HG02623 (cell line): ENCODE measurements around the gene IQGAP1.
"Not testable (repeated sequence)": the region's sequence is repeated elsewhere in the genome, so short reads cannot be mapped to it uniquely, and the experiment has no call there.

Experiments
- ATAC-seq: cut with Tn5 transposase; IDR thresholded peaks from one replicate; pipeline ENCODE4 v1.9.1; 2021; ENCODE audit warnings: moderate library complexity; ENCODE audit not compliant: unreplicated experiment

The IQGAP1 gene

DNA sequence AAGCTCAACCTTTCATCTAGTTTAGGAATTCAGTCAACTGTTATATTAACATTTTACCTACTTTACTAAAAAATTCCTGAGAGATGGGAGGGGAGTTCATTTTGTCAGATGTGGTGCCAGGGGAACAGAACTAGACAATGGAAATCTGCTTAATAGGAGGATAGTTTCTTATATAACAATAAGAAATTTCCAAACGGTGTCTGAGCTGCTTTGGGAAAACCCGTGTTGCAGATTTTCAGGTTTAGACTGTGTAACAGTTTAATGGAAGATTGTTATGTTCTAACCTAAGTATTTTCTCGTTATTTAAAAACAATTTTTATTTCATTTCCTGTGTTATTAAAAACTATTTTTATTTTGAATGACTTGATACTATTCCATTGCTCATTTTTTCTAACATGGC, 19.3 kb downstream of the IQGAP1 start:
- ATAC-seq: no peak

DNA sequence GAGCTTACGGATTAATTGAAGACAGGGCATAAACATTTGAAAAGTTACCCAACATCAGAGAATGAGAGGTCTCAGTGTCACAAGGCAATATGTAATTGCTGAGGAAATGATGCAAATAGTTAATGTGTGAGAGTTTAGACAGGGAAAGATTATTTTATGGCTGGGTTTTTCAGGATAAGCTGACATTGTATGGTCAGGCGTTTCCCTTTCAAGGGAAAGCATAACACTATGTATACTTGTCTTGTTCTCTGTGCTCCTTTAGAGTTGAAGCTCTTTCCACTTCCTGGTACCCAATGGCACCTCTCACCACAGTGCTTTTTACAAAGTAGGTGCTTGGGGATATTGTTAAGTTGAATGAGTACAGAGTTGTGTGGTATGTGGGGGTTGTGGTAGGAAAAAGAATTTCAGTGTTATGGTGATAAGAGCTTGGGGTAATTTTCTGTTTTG, 19.9 kb downstream of the IQGAP1 start:
- ATAC-seq: no peak

DNA sequence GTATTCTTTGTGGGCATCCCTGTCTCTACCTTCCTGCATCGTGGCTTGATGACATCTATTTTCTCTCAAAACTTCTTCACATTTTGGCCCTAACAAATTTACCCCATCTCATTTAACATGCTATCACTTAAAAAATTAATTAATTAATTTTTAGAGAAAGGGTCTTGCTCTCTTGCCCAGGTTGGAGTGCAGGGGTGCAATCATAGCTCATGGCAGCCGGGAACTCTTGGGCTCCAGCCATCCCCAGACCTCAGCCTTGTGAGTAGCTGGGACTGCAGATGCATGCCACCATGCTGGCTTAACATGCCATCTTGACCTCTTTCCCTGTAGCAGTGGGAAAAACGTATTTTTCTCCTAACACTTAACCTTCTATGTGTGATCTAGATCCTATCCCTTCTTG, 20.6 kb downstream of the IQGAP1 start:
- ATAC-seq: no peak

DNA sequence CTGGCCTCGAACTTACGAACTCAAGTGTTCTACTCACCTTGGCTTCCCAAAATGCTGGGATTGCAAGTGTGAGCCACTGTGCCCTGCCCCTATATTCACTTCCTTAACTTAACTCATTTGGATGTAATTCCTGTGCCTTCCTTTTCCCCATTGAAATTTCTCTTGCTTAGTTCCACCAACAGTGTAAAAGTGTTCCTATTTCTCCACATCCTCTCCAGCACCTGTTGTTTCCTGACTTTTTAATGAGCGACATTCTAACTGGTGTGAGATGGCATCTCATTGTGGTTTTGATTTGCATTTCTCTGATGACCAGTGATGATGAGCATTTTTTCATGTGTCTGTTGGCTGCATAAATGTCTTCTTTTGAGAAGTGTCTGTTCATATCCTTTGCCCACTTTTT, 21.5 kb downstream of the IQGAP1 start:
- ATAC-seq: not testable (repeated sequence)

DNA sequence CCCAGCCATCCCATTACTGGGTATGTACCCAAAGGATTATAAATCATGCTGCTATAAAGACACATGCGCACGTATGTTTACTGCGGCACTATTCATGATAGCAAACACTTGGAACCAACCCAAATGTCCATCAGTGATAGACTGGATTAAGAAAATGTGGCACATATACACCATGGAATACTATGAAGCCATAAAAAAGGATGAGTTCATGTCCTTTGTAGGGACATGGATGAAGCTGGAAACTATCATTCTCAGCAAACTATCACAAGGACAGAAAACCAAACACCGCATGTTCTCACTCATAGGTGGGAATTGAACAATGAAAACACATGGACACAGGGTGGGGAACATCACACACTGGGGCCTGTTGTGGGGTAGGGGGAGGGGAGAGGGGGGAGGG, 22.3 kb downstream of the IQGAP1 start:
- not testable (repeated sequence) for ATAC-seq

DNA sequence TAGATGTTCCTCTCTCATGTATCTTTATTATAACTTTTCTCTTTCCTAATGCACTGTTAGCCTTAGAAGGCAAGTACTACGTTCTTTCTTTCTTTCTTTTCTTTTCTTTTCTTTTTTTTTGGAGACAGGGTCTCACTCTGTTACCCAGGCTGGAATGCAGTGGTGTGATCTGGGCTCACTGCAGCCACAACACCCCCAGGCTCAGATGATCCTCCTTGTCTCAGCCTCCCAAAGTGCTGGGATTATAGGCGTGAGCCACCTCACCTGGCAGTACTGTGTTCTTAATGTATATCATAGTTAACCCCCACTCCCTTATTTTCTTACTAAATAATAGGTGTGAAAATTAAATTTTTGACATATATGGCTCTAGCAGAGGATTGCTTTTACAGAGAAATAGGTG, 23.1 kb downstream of the IQGAP1 start:
- ATAC-seq: no peak

DNA sequence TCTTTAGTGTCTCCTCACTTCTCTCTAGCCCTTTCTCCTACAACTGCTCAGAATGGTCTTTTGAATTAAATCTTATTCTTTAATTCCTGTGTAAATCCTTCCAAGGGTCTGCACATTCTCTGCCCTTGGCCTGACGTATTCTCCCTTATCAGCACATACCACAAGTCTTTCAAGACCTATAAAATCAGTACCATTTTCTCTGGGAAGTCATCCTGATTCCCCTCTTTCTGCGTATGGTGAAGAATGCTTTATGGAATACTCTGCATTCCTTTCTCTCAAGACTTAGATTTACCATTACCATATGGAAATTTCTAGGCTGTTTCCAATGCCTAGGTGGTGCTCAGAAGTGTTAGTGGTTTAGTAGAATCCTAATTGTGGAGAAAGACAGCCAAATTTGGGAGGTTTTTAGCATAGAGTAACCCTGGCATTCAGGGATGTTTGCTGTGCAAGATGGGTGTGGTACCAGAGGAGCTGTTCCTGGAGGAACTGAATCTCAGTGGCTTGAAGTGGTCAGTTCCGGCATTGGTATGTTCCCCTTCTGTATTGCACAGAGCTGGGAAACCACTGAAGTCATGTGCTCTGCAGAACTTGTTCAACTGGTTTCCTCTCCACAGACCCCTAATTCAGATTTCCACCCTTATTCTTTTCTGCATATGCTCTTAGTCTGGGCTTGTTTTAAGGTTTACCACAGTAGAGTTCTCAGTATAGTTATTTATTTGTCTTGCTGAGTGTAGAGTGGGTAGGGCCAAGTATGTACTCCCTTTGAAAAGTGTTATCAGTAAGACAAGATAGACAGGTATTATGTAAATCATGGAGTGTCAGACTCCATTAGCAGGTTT, 24.5 kb downstream of the IQGAP1 start:
- ATAC-seq: peak; percentile 82

DNA sequence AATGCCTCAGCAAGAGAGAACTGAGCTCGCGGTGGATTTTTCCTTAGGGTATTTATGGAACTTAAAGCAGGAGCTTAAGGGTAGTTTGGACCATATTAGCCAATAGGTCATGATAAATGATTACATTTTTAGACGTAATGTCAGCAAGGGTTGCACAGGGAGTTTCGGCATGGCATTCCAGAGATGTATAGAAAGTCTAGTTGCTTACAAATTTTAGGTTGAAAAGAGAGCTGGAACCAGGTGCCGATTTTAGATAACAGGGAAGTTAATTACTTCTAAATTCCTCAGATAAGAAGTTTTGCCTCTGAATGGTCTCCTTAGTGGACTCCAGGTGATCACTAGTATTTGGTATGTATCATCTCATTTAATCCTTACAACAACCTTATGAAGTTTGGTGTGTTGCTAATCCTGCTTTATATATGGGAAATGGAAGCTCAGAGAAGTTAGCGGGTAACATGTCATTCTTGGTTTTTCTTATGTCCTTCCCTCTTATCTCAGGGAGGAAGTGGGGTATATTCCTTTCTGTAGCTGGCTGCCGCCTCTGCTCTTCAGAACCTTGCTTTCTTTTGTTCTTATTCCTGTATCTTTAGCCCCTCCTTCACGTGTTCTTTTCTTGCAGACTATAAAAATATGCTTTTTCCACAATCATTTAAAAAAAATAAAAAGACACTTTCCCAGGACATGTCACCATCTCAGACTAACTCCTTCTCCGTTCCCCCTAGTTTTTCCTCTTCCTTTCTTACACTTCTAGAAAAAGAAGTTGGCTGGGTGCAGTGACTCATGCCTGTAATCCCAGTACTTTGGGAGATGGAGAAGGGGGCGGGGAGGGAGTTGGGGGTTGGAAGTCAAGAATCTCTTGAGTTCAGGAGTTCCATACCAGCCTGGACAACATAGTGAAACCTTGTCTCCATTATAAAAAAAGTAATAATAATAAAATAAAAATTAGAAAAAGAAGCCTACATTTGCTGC, 25.7 kb downstream of the IQGAP1 start:
- no peak for ATAC-seq

DNA sequence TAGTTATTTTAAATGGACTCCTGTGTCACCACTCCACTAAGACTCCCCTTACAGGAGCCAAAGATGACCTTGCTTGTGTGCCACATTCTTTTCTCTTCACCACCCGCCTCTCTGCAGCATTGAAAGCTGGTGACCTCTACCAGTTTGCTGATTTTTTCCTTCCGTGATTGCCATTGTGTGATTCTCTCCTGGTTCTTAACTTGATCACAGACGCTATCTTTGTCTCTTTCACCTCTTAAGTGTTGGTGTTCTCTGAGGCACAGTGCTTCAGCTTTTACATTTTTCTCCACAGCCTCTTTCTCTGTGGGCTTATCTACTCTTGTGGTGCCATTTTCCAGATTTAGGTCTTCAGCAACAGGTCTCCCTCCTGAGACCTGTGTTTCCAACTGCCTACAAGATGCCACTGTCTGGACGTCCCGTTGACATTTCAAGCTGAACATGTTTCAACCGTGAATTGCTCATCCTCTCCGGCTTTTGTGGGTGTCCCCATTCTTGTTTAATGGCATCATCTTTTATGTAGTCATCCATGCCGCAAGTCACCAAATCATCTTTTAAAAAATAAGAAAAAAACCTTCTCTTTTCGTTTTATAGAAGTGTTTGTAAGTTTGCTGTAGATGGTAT, 26.5 kb downstream of the IQGAP1 start:
- no peak for ATAC-seq

DNA sequence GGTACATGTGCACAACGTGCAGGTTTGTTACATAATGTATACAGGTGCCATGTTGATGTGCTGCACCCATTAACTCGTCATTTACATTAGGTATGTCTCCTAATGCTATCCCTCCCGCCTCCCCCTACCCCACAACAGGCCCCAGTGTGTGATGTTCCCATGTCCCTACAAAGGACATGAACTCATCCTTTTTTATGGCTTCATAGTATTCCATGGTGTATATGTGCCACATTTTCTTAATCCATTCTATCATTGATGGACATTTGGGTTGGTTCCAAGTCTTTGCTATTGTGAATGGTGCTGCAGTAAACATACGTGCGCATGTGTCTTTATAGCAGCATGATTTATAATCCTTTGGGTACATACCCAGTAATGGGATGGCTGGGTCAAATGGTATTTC, 28.0 kb downstream of the IQGAP1 start:
- not testable (repeated sequence) for ATAC-seq

DNA sequence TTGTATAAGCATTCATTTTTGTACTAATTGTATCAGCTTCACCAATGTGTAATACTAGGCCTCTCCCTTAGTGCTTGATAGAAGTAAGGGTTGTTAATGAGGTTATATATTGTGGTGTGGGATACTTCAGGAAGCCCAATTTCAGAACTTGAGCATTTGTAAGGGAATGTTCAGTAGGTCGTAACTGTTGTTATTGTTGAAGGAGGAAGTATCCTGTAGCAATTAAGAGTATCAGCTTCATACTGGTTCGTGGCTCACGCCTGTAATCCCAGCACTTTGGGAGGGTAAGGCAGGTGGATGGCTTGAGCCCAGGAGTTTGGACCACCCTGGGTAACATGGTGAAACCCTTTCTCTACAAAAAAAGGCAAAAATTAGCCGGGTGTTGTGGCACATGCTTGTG, 30.6 kb downstream of the IQGAP1 start:
- ATAC-seq: no peak

DNA sequence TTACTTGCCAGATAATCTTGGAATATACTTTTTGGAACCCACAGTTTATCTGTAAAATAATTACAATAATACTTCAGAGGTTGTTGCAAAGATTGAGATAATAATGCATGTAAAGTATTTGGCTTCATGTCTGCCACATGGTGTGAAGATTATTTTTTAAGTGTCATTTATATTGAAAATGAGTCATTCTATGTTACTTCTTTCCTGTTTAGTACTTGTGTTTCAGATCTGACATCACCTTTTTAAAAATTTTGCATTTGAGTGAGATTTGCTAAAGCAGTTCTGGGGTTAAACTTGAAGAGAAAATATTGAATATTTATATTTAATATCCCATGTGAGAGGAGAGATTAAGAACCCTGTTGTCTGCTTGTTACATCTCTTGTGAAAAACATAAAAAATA, 31.2 kb downstream of the IQGAP1 start:
- ATAC-seq: no peak

DNA sequence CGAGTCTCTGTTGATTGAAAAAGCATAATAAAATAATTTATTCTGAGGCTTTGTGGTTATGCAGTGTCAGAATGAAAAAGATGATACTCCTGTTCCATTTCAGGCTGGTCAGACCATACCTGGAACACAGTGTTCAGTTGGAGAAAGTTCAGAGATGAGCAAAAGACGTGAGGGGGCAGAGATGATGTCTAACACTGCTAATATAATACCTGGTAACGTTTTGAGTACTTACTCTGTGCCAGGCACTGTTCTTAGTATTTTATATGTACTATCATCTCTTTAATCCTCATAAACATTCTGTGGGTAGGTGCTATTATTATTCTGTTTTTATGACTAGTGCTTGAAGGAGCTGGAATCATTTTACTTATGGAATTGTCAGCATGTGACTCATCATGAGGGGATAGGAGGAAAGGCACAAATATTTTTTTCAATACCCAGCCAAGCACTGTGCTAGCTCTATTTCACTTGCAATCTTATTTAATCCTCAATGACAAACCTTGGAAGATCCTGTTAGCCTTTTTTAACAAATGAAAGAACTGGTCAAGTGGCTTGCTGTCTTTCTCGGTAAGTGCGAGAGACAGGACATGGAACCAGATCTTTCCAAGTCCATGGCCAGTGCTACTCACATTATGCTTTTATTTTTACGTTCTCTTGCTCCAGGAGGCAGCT, 31.8 kb downstream of the IQGAP1 start:
- ATAC-seq: peak; percentile 63

DNA sequence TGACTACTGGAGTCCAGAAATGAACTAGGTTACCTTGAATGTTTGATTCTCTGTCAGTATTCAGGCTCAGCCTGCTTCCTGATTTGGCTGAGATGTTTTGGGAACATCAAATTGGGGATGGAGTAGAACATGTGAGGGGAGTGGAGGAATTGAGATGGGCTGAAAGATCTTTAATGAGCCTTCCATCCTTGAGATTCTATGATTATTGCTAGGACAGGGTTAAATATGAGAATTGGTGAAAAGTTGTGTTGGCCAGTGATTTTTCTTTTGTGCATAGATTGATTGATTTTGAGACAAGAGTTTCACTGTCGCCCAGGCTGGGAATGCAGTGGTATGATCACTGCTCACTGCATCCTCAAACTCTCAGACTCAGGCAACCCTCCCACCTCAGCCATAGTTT, 32.4 kb downstream of the IQGAP1 start:
- no peak for ATAC-seq

DNA sequence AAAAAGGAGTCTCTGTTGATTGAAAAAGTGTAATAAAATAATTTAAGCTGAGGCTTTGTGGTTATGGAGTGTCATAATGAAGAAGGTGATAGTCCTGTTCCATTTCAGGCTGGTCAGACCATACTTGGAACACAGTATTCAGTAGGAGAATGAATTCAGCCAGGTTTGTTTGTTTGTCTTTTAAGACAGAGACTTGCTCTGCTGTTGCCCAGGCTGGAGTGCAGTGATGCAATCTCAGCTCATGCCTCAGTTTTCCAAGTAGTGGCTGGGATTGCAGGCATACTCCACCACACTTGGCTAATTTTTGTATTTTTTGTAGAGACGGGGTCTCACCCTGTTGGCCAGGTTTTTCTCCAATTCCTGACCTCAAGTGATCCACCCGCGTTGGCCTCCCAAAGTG, 33.5 kb downstream of the IQGAP1 start:
- ATAC-seq: no peak

DNA sequence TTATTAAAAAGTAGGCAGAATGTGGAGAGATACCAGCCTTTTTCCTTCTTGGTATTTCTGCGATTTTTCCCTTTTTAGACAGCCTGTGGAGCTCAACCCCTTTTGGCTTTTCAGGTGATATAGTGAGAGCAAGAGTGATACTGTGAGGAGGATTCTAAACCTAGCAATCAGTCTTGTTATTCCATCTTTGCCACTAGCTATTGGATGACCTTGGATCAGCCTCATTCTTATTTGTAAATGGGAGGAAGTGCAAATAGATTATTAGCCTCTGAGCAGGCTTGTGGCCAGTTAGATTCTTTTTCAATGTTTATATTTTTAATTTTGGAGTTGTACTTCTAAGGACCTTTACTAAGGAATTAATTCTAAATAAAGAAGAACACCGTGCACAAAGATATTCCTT, 34.0 kb downstream of the IQGAP1 start:
- no peak for ATAC-seq

DNA sequence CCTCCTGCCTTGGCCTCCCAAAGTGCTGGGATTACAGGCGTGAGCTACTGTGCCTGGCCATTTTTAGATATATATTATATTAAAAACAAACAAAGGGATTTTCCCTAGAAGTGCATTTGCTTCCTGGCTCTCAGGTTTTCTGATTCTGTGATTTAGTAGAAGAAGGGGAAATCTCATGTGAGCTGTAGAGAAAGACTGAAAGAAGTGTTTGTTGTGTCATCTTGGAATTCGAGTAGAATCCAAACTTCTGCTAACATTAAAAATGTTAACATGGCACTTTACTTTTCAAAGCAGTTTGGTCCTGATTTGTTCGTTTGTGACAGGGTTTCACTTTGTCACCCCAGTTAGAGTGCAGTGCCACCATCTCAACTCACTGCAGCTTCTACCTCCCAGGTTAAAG, 34.9 kb downstream of the IQGAP1 start:
- no peak for ATAC-seq

DNA sequence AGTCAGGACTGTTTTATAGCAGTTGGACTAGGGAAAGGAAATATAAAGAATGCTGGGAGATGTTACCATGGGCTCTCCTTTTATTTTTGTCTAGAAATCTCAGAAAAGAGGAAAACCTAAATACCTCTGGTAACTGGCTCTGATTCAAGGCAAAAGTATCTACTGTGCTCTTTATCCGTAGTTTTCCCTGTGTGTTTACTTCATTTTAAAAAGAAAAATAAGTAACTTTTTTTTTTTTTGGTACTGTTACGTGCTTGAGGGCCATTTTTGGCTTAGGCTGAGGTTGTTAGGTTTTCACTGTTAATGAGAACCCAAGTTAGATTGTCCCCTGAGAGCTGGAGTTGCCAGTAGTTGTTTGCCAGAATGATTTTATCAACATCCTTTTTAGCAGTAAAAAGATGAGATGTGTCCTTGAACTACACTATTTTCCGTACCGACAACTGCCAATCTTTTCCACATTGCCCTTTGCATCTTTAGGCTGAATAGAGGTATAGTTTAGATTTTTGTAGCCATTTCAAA, 35.8 kb downstream of the IQGAP1 start:
- ATAC-seq: no peak

DNA sequence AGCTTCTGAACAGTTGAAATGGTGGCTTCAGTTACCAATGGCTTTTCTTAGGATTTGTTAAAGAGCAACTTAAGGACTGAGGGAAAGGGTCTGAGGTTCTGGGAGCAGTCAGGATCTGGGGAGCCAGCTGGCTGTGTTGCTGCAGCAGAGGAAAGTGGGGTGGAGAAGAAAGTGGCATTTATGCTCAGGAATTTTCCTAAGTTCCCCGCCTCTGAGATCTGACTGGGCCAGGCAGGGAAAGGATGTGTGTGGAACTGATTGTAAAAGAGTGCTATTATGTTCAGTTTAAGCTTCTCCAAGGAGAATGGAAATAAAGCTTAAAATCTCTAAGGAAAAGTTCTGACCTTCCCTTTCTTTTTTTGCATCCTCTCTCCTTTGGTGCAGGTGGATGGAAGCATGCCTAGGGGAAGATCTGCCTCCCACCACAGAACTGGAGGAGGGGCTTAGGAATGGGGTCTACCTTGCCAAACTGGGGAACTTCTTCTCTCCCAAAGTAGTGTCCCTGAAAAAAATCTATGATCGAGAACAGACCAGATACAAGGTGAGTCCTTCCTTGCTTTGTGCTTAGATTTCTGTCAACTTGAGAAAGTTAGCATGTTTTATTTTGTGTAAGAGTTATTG, 37.8 kb downstream of the IQGAP1 start:
- ATAC-seq: no peak

DNA sequence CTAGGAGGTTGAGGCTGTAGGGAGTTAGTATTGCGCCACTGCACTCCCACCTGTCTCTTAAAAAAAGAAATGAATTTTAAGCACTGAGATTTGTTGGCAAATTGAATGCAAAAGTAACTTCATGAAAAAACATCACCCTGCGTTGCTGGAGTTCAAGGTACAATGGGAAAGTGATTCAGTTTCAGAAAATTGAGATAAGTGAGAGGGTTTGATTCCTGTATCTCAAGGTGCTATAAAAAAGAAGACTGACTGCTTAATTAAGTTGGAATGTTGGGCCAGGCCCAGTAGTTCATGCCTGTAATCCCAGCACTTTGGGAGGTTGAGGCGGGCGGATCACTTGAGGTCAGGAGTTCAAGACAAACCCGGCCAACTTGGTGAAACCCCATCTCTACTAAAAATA, 39.1 kb downstream of the IQGAP1 start:
- no peak for ATAC-seq
